ENCODE measurements around the gene LRRC8A. TPM values are rescaled to one million over a fixed set of nuclear protein-coding genes. Genes with fewer than 3 reads are reported as not detected.
"Not testable (repeated sequence)": the region's sequence is repeated elsewhere in the genome, so short reads cannot be mapped to it uniquely, and the experiment has no call there.

LRRC8A gene
- total RNA-seq, 1 donor from 2014 or later = 155 TPM

DNA sequence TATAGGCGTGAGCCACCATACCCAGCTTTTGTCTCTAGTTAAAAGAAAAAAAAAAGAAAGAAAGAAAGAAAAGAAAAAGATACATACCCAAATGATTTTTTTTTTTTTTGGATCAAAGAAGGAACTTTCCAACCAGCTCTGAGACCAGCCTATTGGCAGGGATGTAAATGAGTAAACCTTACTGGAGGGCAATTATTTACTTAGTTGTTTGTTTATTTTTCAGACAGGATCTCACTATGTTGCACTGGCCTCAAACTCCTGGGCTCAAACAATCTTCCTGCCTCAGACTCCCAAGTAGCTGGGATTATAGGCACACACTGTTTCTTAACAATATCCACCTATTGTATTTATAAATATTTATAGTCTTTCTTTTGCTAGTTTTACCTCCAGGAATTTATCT, 41.4 kb upstream of the LRRC8A start:
- H3K4me3 ChIP-seq (ENCODE audit: low read depth, low read length) = no peak overlapping the region
- TF ChIP-seq, protein P1, sequence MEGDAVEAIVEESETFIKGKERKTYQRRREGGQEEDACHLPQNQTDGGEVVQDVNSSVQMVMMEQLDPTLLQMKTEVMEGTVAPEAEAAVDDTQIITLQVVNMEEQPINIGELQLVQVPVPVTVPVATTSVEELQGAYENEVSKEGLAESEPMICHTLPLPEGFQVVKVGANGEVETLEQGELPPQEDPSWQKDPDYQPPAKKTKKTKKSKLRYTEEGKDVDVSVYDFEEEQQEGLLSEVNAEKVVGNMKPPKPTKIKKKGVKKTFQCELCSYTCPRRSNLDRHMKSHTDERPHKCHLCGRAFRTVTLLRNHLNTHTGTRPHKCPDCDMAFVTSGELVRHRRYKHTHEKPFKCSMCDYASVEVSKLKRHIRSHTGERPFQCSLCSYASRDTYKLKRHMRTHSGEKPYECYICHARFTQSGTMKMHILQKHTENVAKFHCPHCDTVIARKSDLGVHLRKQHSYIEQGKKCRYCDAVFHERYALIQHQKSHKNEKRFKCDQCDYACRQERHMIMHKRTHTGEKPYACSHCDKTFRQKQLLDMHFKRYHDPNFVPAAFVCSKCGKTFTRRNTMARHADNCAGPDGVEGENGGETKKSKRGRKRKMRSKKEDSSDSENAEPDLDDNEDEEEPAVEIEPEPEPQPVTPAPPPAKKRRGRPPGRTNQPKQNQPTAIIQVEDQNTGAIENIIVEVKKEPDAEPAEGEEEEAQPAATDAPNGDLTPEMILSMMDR (IDR thresholded peaks at IDR 0.05; ENCODE audit: insufficient read depth, low read length, poor library complexity, severe bottlenecking) = no peak
- H3K36me3 ChIP-seq (ENCODE audit: control insufficient read depth, insufficient read depth, low read length) = no peaks in the 10 kb centered on the region
- no peak for DNase-seq (ENCODE audit: low read depth)
- no peaks in the 10 kb centered on the region for H3K27me3 ChIP-seq (ENCODE audit: control insufficient read depth, insufficient read depth, low read length)

DNA sequence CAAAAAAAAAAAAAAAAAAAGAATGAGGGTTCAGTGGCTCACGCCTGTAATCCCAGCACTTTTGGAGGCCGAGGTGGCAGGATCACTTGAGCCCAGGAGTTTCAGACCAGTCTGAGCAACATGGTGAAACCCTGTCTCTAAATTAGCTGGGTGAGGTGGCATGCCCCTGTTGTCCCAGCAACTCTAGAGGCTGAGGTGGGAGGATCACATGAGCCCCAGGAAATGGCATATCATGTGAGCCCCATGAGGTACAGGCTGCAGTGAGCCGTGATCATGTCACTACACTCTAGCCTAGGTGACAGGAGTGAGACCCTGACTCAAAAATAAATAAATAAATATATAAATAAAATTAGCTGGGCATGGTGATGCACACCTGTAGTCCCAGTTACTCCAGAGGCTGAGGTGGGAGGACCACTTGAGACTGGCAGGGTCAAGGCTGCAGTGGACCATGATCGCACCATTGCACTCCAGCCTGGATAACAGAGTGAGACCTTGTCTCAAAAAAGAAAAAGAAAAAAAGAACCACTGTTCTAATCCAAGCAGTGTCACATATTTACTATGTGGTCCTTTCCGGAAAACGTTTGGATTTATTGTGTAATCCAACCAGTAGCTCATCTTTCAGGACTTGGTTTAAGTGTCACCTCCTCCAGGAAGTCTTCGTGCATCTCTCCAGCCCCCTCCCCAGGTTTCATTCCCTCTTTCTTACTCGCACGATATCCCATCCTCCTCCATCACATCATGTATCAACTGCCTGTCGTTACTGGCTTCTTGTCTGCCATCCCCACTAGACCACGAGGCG, 40.0 kb upstream of the LRRC8A start:
- H3K36me3 ChIP-seq (ENCODE audit: control insufficient read depth, insufficient read depth, low read length) = no peaks in the 10 kb centered on the region
- TF ChIP-seq, protein P1 (IDR thresholded peaks at IDR 0.05; ENCODE audit: insufficient read depth, low read length, poor library complexity, severe bottlenecking) = no peak
- H3K4me3 ChIP-seq (ENCODE audit: low read depth, low read length) = no peak overlapping the region
- H3K27me3 ChIP-seq (ENCODE audit: control insufficient read depth, insufficient read depth, low read length) = no peaks in the 10 kb centered on the region
- no peak for DNase-seq (ENCODE audit: low read depth)

DNA sequence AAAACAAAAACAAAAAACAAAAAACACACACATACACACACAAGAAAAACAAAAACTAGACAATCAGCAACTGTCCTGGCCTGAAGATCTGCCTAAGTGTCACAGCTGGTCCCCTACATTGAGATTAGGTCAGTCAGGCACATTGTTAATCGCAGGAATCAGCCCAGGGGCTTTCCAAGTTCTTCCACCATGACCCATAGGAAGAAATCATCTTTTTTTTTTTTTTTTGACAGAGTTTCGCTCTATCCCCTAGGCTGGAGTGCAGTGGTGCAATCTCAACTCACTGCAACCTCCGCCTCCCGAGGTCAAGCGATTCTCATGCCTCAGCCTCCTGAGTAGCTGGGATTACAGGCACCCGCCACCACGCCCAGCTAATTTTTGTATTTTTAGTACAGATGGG, 38.8 kb upstream of the LRRC8A start:
- H3K4me3 ChIP-seq (ENCODE audit: low read depth, low read length); H3K36me3 ChIP-seq (ENCODE audit: control insufficient read depth, insufficient read depth, low read length); DNase-seq (ENCODE audit: low read depth): not testable (repeated sequence)

DNA sequence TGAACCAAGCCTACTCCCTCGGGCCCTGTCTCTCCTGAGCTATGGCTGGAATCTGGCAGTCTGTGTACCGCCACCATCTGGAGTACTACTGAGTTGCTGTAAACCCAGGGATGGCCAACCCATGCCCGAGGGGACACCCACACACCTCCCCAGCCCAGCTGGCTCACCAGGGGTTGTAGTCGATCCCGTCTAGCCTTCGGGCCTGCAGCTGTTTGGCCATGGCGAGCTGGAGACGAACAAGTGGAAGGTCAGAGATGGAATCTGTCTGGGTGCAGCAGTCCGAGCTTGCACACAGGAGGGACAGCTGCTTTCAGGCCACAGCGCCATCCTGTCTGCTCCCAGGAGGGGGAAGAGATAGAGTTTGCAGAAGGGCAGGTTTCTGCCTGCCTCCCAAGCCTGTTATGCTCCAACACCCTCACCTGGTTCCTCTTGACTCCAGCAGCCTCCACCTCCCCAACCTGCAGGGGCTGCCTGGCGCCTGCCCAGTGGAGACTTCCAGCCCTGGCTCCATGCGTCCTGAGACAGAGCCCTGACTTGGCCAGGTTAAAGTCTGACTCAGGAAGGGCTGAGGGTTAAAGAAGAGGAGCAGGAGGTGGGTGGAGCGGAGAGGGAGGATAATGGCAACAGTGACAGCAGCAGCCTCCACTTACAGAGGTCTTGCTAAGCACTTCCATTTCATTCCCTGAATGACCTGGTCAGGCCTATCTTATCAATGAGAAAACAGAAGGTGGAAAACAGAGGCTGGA, 36.6 kb upstream of the LRRC8A start:
- TF ChIP-seq, protein P1 (IDR thresholded peaks at IDR 0.05; ENCODE audit: insufficient read depth, low read length, poor library complexity, severe bottlenecking) = no peak
- Histone ChIP-seq H3K36me3 (ENCODE audit: control insufficient read depth, insufficient read depth, low read length) (no peaks in the 10 kb centered on the region), H3K27me3 (ENCODE audit: control insufficient read depth, insufficient read depth, low read length) (no peaks in the 10 kb centered on the region), H3K4me3 (ENCODE audit: low read depth, low read length) (no peak overlapping the region)
- DNase-seq (ENCODE audit: low read depth) = no peak

More for the DNA sequence above, 38.8 kb upstream of the LRRC8A start:
- H3K27me3 ChIP-seq (ENCODE audit: control insufficient read depth, insufficient read depth, low read length) = not testable (repeated sequence)

DNA sequence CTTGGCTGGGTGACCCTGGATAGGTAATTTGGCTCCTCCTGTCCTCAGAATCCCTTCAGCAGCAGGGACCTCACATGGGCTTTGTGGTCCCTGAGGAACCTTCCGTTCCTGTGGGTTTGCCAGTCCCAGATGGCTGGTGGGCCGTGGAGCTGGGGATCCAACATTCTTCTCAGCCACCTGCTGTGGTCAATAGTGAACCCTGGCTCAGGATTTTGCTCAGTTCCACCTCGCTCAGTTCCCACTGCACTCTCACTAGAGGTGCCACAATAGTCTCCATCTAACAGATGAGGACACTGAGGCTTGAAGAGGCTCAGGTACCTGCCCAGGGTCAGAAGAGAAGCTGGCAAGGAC, 35.3 kb upstream of the LRRC8A start:
- DNase-seq (ENCODE audit: low read depth) = no peak
- TF ChIP-seq, protein P1 (IDR thresholded peaks at IDR 0.05; ENCODE audit: insufficient read depth, low read length, poor library complexity, severe bottlenecking) = no peak
- Histone ChIP-seq H3K36me3 (ENCODE audit: control insufficient read depth, insufficient read depth, low read length) (no peaks in the 10 kb centered on the region), H3K4me3 (ENCODE audit: low read depth, low read length) (no peak overlapping the region), H3K27me3 (ENCODE audit: control insufficient read depth, insufficient read depth, low read length) (no peaks in the 10 kb centered on the region)

DNA sequence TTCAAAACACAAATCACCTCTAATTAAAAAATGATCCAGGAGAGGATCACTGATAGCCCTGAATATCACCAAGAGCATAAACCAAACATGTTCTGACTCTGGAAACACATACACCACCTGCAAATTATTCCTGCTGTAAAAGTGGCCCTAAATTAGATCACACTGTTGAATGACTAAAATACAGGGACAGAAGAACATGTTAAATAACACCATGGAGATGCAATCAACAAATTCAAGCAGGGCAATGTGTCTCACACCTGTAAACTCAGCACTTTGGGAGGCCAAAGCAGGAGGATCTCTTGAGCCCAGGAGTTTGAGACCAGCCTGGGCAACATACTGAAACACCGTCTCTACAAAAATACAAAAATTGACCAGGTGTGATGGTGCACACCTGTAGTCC, 34.1 kb upstream of the LRRC8A start:
- no peak for DNase-seq (ENCODE audit: low read depth)
- H3K27me3 ChIP-seq (ENCODE audit: control insufficient read depth, insufficient read depth, low read length) = no peaks in the 10 kb centered on the region
- H3K4me3 ChIP-seq (ENCODE audit: low read depth, low read length) = no peak overlapping the region
- no peaks in the 10 kb centered on the region for H3K36me3 ChIP-seq (ENCODE audit: control insufficient read depth, insufficient read depth, low read length)
- TF ChIP-seq, protein P1 (IDR thresholded peaks at IDR 0.05; ENCODE audit: insufficient read depth, low read length, poor library complexity, severe bottlenecking) = no peak

DNA sequence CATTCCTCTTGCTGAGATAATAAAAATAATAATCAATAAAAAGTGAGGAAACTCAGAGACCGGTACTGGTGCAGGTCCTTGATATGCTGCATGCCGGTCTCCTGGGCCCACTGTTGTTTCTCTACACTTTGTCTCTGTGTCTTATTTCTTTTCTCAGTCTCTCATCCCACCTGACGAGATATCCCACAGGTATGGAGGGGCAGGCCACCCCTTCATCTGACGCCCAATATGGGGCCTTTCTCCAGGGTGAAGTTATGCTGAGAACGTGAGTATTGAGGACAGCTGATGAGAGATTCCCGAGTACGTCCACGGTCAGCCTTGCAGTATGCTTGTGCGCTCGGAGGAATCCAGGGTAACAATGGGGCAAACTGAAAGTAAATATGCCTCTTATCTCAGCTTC, 30.9 kb upstream of the LRRC8A start:
- H3K4me3 ChIP-seq (ENCODE audit: low read depth, low read length); H3K27me3 ChIP-seq (ENCODE audit: control insufficient read depth, insufficient read depth, low read length); H3K36me3 ChIP-seq (ENCODE audit: control insufficient read depth, insufficient read depth, low read length); DNase-seq (ENCODE audit: low read depth): not testable (repeated sequence)

Data from kidney epithelial cell (primary cell).